Myocyte (in vitro differentiated cells): Measurements from ENCODE around the gene SLC18A3. TPM values are rescaled to one million over a fixed set of nuclear protein-coding genes. Genes with fewer than 3 reads are reported as not detected.

Experiments used
- DNase-seq: peaks from one replicate; pipeline ENCODE4 v3.0.0-alpha.2; 2012; ENCODE audit warnings: low read depth
- total RNA-seq: library from RNA; depleted of rRNA; stranded (reverse); fragments of >200 nt; gene quantifications from 2 replicates; pipeline ENCODE4 v1.2.3, GENCODE V29; 2014

SLC18A3 gene
- total RNA-seq, 1 donor from 2014 or later, result not detected

- no peak for DNase-seq
Observed at GRCh38 chr10:49595713-49596492, 14.2 kb upstream of the SLC18A3 start.

DNA sequence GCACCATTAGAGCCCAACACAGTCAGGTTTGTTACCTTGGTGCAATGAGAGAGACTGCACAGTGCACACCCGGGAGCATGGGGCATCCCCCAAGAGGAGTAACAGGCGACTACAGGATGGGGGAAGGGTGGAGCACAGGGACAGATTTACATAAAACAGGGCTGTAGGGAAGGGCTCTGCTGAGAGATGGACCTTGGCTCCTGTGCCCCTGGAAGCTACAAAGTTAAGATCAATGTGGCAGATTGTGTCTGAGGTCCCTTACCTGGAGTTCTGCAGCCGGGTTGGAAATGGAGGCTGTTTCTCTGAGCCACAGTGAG is 13.7 kb upstream of the SLC18A3 start:
- DNase-seq, result no peak

- DNase-seq, result no peak
Observed at GRCh38 chr10:49596836-49597235, 13.3 kb upstream of the SLC18A3 start.

DNA sequence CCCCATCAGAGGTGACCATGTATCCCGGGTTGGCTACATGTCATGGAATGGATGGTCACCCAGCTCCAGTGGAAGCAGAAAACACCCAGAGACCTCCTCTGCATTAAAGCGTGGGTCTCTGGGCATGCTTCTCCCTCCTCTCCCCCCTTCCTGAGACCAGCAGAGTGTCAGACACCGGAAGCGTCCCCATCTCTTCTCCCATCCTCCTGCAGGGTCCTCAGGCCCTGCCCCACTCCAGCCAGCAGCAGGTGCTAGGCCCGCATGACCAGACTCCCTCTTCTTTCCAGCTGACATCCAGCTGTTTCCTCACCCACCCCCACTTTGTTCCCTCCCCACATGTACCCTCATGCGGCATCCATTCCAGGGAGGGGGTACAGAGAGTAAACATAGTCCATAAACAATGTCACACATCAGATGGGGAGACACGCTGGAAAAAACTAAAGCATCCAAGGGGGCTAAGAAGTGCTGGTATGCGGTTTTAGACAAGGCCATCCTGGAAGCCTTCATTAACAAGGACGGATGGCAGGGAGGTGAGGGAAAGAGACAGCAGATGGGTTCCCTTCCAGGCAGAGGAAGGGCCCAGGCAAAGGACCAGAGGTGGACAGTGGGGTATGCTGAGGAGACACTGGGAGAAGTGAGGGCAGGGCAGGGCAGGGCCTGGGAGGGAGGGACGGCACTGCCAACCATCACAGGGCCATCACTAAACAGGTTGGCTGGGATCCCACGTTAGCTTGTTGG is 12.5 kb upstream of the SLC18A3 start:
- DNase-seq, result no peak

DNA sequence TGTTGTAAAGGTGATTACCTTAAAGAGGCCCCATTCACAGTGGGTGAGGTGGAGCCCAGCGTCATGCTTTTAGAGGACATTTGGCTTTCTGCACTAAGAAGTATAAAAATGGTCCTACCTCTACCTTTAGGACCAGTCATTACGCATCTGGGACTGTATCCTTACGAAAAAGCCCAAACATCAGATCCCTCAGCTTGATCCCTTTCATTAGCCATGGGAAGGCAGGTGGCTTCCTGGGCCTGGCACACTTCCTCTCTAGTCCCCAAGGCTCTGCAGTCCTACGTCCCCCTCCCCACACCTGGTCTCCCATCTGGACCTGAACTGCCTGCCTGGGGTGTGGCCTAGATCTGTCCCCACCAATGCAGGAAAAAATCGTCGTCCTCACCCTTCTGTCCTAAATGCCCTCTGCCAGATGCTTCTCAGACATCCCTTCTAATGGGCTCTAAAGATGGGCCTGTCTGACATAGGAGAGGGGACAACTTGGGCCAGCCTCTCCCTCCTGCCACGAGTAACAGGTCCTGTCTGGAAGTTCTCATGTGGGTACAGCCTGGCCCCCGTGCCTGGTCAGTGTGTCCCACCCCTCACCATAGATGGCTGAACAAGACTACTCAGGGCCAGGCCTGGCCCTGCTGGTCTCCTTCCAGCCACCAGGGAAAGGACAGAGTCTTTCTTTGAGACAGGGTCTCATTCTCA is 11.8 kb upstream of the SLC18A3 start:
- no peak for DNase-seq

- no peak for DNase-seq
Observed at GRCh38 chr10:49598986-49599385, 11.1 kb upstream of the SLC18A3 start.

- DNase-seq, result no peak
Observed at GRCh38 chr10:49599546-49599945, 10.6 kb upstream of the SLC18A3 start.

GRCh38 chr10:49600046-49600445 is 10.1 kb upstream of the SLC18A3 start:
- DNase-seq, result no peak

DNA sequence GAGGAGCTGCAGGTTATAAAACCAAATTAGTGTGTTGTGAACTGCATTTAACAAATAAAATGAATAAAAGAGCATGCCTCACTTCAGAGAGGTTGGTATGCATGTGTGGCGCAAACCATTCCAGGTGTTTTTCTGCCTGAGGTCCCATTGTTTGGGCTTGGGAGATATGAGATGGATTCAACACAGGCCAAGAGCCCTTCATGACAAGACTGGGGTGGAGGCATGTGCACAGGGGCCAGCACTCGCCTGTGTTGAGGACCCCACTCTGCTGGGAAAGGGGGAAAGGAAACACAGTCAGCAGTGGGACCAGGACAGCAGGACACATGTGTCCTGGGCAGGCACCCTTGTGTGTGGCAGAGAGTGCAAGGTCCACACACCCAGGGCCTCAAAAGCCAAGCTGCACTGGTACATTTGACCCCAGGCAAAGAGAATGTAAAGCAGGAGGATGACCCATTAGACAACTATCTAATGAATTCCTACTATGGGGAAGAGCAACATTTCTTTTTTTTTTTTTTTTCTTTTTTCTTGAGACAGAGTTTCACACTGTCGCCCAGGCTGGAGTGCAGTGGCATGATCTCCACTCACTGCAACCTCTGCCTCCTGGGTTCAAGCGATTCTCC is 9.2 kb upstream of the SLC18A3 start:
- no peak for DNase-seq

GRCh38 chr10:49601857-49602256 is 8.3 kb upstream of the SLC18A3 start:
- DNase-seq, result no peak

GRCh38 chr10:49602380-49603023 is 7.6 kb upstream of the SLC18A3 start:
- DNase-seq, result no peak

- DNase-seq, result no peak
Observed at GRCh38 chr10:49605216-49605938, 4.7 kb upstream of the SLC18A3 start.

DNA sequence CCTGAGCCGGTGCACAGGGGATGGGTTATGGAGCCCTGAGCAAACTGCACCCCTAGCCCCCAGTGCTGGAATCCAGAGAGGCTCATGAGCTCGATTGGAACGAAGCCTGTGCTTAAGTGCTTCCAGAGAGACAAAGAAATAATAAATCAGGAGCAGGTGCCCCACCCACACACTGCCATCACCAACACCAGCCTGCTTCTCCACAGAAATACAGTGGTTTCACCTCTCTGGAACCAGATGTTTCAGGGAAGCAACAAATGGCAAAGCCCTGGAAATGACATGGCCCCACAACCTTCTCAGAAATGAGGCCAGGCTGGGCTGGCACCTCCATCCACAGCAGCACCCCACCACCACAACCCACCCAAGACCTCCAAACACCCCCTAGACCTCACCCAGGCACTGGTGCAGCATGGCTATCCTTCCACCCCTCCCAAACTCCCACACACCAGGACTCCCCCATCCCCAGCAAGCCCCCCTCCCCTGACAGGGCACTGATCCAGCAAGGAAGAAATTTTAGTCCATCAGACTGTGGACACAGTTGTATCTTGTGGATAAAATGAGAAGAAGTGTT is 4.1 kb upstream of the SLC18A3 start:
- no peak for DNase-seq

DNA sequence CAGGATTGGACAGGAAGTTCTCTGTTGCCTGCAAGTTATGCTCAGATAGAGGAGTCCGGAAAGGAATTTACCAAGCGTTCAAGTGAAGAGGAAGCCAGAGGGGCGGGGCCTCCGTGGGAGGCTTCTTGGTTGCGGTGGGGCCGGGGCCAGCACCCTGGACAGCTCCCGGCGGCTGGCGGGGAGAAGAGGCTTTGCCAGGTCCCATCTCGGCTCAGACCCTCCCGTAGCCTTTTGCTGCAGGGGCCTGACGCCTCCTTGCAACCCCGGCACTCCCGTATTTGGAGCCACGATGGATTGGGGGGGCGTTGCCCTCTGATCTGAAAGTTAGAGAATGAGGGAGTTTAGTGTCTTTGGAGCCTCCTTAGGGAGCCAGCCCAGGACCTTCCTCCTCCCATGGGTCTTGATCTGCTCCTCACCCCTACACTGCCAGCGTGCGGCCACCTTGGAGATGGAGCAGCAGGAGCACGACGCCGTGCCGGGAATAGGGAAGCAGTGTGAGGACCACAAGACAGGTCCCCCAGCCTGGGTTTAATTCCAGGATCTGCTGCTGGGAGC is 3.1 kb upstream of the SLC18A3 start:
- peak; percentile 65 for DNase-seq

DNA sequence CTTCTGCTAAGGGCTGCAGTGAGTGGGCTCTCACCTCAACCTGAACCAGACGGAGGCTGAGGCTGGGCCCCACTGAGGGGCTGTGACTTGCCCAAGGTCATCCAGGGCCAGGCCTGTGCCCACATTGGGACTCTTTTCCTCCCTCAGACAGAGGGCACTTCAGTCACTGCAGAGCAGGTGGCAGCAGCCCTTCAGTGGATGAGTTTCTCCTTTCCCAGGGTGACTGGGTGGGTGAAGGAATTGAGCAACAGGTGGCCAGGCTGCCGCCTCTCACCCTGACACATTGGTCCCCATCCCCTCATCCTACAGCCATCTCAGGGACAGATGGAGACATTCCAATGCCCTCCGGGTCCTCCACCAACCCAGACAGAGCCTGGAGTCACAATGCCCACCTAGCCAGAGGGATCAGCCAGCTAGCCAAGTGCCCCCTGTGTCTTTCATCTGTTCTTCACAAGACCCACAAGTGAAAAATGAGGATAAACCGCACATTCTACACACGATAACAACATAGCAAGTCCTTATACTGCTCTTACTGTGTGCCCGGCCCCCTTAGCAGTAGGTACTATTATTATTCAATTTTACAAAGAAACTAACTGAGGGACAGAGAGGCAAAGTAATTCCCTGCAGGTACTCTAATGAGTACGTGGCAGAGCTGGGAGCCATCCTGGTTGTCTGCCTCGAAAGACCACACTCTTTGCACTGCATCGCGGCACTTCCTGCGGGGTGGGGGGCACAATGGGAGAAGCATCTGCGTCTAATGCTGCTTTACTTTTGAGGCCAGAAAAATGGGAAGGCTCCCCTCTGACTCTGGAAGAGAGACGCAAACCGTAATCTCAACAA is 1.7 kb upstream of the SLC18A3 start:
- no peak for DNase-seq

DNA sequence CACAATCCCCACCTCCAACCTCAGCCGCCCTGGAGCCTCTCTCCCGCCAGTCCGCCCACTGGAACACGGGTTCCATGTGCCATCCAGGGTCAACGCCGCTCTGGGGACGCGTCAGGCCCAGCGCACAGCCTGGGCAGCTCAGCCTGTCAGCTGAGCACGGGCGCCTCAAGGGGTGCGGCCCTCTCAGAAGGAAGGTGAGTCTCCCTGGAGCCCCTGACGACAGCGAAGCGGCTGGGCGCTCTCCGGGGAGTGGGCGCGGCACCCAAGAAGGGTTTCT is 1.2 kb upstream of the SLC18A3 start:
- DNase-seq, result no peak

GRCh38 chr10:49609283-49610113 is 612 bp upstream of the SLC18A3 start:
- DNase-seq, result no peak

DNA sequence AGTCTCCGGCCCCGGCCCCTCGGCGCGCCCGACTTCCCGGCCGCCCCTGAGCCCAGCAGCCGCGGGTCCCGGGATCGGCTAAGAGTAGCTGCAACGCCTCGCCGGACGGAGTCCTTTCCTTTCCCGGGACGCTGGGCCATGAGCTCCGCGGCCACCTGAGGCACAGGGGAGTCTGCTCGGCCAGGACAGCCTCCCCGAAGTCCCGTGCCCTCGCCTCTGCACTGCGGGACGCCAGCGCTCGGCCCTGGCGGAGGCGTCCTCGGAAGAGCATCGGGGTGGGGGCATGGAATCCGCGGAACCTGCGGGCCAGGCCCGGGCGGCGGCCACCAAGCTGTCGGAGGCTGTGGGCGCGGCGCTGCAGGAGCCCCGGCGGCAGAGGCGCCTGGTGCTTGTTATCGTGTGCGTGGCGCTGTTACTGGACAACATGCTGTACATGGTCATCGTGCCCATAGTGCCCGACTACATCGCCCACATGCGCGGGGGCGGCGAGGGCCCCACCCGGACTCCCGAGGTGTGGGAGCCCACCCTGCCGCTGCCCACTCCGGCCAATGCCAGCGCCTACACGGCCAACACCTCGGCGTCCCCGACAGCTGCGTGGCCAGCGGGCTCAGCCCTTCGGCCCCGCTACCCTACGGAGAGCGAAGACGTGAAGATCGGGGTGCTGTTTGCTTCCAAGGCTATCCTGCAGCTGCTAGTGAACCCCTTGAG is 502 bp downstream of the SLC18A3 start:
- no peak for DNase-seq
